Vagina (tissue), 2 donors: ENCODE data around the gene FMN2. TPM values are rescaled to one million over a fixed set of nuclear protein-coding genes. Genes with fewer than 3 reads are reported as not detected.

Experiments used
- DNase-seq, 2 donors: peaks; one replicate each; pipeline ENCODE4 v3.0.0-alpha.2; 2017; ENCODE audit errors: extremely low spot score in 2 of 2
- H3K27ac ChIP-seq: fragments of 200-600 bp; sonication (generic); one replicate; pipeline ENCODE4 v1.5.1; 2019
- H3K27me3 ChIP-seq: fragments of 200-600 bp; sonication (generic); one replicate; pipeline ENCODE4 v1.5.1; 2019
- H3K36me3 ChIP-seq, 2 donors: fragments of 200-600 bp; sonication (generic); one replicate each; pipeline ENCODE4 v1.5.1; 2017 to 2019
- H3K4me1 ChIP-seq: fragments of 200-600 bp; sonication (generic); one replicate; pipeline ENCODE4 v1.5.1; 2019
- H3K4me3 ChIP-seq, 2 donors: fragments of 200-600 bp; sonication (generic); 1 replicate in 1 of 2; 2 replicates in 1 of 2; pipeline ENCODE4 v1.5.1; 2016 to 2019
- H3K9me3 ChIP-seq: fragments of 200-600 bp; sonication (generic); one replicate; pipeline ENCODE4 v1.5.1; 2019
- POLR2A ChIP-seq, 2 donors: fragments of 450-650 bp; IDR thresholded peaks; one replicate each; pipeline ENCODE4 v1.6.1; 2017; ENCODE audit warnings: antibody characterized with exemption in 2 of 2, mild to moderate bottlenecking in 2 of 2, moderate library complexity in 2 of 2
- POLR2AphosphoS5 ChIP-seq, 2 donors: sonication (generic); formaldehyde crosslinking; IDR thresholded peaks; one replicate each; pipeline ENCODE4 v1.9.0; 2017; ENCODE audit warnings: antibody characterized with exemption in 2 of 2, mild to moderate bottlenecking in 2 of 2, low read depth in 1 of 2; ENCODE audit not compliant: insufficient read depth in 1 of 2
- intact Hi-C: fragments of 100-400 bp; cut with DNase I; formaldehyde crosslinking; loops from one replicate; pipeline ENCODE4 v1.15.1; 2023
- total RNA-seq: library from RNA; depleted of rRNA; stranded (reverse); fragments of >200 nt; gene quantifications from one replicate; pipeline ENCODE4 v1.2.3, GENCODE V29; 2016
- TF ChIP-seq, protein P1 (sequence below), 3 experiments: fragments of 450-650 bp in 2 of 3; fragments of 200-600 bp in 1 of 3; sonication (generic) in 1 of 3; IDR thresholded peaks; one replicate each; pipeline ENCODE4 v1.5.1; 2017 to 2019; ENCODE audit warnings: antibody characterized with exemption in 3 of 3, mild to moderate bottlenecking in 2 of 3, moderate library complexity in 2 of 3

The FMN2 gene
- total RNA-seq, 1 donor from 2014 or later = not detected

- no peak for DNase-seq
- no peaks in the 10 kb centered on the region for H3K27me3 ChIP-seq
- no peak for TF ChIP-seq POLR2A (IDR thresholded peaks at IDR 0.05)
- TF ChIP-seq, protein P1, sequence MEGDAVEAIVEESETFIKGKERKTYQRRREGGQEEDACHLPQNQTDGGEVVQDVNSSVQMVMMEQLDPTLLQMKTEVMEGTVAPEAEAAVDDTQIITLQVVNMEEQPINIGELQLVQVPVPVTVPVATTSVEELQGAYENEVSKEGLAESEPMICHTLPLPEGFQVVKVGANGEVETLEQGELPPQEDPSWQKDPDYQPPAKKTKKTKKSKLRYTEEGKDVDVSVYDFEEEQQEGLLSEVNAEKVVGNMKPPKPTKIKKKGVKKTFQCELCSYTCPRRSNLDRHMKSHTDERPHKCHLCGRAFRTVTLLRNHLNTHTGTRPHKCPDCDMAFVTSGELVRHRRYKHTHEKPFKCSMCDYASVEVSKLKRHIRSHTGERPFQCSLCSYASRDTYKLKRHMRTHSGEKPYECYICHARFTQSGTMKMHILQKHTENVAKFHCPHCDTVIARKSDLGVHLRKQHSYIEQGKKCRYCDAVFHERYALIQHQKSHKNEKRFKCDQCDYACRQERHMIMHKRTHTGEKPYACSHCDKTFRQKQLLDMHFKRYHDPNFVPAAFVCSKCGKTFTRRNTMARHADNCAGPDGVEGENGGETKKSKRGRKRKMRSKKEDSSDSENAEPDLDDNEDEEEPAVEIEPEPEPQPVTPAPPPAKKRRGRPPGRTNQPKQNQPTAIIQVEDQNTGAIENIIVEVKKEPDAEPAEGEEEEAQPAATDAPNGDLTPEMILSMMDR (IDR thresholded peaks at IDR 0.05) = no peak
- TF ChIP-seq POLR2AphosphoS5 (IDR thresholded peaks at IDR 0.05; ENCODE audit: insufficient read depth in 1 of 2, low read depth in 1 of 2) = no peak
- H3K27ac ChIP-seq = no peak overlapping the region
- no peaks in the 10 kb centered on the region for H3K36me3 ChIP-seq
- H3K9me3 ChIP-seq = no peaks in the 10 kb centered on the region
- H3K4me3 ChIP-seq = no peak overlapping the region
- no peaks in the 10 kb centered on the region for H3K4me1 ChIP-seq
- intact Hi-C loops = no loop called here
Measured at GRCh38 chr1:240352769-240353168, 261.1 kb downstream of the FMN2 start.

DNA sequence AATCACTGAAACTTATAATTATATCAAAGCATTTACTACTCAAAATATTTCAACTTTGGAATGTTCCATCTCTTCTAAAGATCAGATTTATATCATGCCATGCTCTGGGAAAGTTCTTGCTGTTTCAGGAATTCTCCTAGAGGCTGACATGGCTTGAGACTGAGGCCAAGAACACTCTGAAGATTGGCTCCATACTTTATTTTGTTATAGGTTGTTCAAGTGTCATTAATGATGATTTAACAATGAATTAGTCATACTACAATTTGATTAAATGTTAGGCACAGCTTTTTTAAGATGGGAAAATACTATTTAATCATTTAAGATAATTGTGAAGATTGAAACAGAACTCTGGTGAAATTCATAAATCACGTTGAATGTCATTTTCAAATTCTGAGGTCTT is 264.9 kb downstream of the FMN2 start:
- H3K27ac ChIP-seq = no peak overlapping the region
- no peak overlapping the region for H3K4me3 ChIP-seq
- intact Hi-C loops = no loop called here
- H3K9me3 ChIP-seq = no peaks in the 10 kb centered on the region
- DNase-seq = no peak
- no peaks in the 10 kb centered on the region for H3K27me3 ChIP-seq
- H3K4me1 ChIP-seq = no peaks in the 10 kb centered on the region
- no peaks in the 10 kb centered on the region for H3K36me3 ChIP-seq
- TF ChIP-seq, protein P1 (IDR thresholded peaks at IDR 0.05) = no peak
- TF ChIP-seq POLR2AphosphoS5 (IDR thresholded peaks at IDR 0.05; ENCODE audit: insufficient read depth in 1 of 2, low read depth in 1 of 2) (no peak), POLR2A (IDR thresholded peaks at IDR 0.05) (no peak)

DNA sequence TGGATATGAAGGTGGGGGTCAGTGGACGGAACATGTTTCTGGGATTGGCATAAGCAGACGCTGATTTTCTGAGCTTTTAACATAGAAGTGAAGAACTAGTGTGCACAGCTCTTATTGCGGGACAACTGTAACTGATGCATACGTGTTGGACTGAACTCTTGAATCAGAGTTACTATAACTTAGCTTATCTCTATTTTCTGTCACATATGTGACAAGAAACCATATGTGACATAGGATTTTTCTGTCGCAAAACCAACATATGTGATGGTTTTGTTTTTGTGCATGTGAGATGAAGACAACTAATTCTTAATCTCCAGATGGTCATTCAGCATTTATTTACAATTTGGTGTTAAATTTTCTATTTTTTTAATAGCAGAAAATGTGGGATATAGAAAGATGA is 270.4 kb downstream of the FMN2 start:
- no peak for DNase-seq
- Histone ChIP-seq H3K9me3 (no peaks in the 10 kb centered on the region), H3K27me3 (no peaks in the 10 kb centered on the region), H3K27ac (no peak overlapping the region), H3K4me3 (no peak overlapping the region), H3K4me1 (no peaks in the 10 kb centered on the region), H3K36me3 (no peaks in the 10 kb centered on the region)
- intact Hi-C loops = no loop called here
- no peak for TF ChIP-seq POLR2A (IDR thresholded peaks at IDR 0.05)
- TF ChIP-seq, protein P1 (IDR thresholded peaks at IDR 0.05) = no peak
- no peak for TF ChIP-seq POLR2AphosphoS5 (IDR thresholded peaks at IDR 0.05; ENCODE audit: insufficient read depth in 1 of 2, low read depth in 1 of 2)

GRCh38 chr1:240362826-240363225 is 271.1 kb downstream of the FMN2 start:
- H3K4me3 ChIP-seq = no peak overlapping the region
- H3K36me3 ChIP-seq = no peaks in the 10 kb centered on the region
- no peak for DNase-seq
- no peaks in the 10 kb centered on the region for H3K9me3 ChIP-seq
- intact Hi-C loops = no loop called here
- TF ChIP-seq POLR2A (IDR thresholded peaks at IDR 0.05) (no peak), POLR2AphosphoS5 (IDR thresholded peaks at IDR 0.05; ENCODE audit: insufficient read depth in 1 of 2, low read depth in 1 of 2) (no peak)
- TF ChIP-seq, protein P1 (IDR thresholded peaks at IDR 0.05) = no peak
- no peaks in the 10 kb centered on the region for H3K4me1 ChIP-seq
- H3K27ac ChIP-seq = no peak overlapping the region
- no peaks in the 10 kb centered on the region for H3K27me3 ChIP-seq

DNA sequence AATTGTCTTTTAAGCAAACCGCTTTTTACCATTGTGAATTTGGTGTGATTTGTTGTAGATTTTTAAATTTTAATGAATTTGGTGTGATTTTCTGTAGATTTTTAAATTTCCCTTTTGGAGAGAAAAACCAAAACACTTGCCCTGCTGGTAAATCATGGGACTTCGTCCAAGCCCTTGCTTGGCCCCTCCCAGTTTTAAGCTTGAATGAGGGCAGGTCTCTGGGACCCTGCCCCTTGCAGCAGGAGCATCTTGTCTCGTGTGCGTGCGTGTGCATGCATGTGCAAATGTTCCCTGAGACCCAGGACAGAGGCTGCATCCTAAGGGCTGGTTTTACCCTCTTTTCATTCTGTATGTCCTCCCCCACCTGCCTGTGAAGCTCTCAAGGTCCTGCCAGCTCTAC is 271.6 kb downstream of the FMN2 start:
- H3K36me3 ChIP-seq = no peaks in the 10 kb centered on the region
- no peak for DNase-seq
- no peaks in the 10 kb centered on the region for H3K4me1 ChIP-seq
- H3K27me3 ChIP-seq = no peaks in the 10 kb centered on the region
- H3K4me3 ChIP-seq = no peak overlapping the region
- no peaks in the 10 kb centered on the region for H3K9me3 ChIP-seq
- intact Hi-C loops = no loop called here
- no peak overlapping the region for H3K27ac ChIP-seq
- TF ChIP-seq, protein P1 (IDR thresholded peaks at IDR 0.05) = no peak
- TF ChIP-seq POLR2A (IDR thresholded peaks at IDR 0.05) (no peak), POLR2AphosphoS5 (IDR thresholded peaks at IDR 0.05; ENCODE audit: insufficient read depth in 1 of 2, low read depth in 1 of 2) (no peak)
